Measurements from ENCODE around the gene CYP1A2.

DNA sequence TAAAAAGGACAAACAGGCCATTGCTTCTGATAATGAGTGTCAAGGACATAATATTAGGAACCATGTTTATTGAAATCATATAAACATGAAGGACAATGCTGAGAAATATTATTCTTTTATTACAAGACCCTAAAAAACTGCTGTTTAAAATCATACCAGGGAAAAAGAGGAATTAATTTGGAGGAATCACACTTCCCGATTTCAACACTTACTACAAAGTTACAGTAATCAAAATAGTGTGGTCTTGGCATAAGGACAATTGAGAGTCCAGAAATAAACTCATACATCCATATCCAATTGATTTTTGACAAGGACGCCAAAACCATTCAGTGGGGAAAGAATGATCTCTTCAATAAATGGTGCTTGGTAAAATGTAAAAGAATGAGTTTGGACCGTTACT is 36.3 kb upstream of the CYP1A2 start:
- no peak for TF ChIP-seq EZH2phosphoT487 (IDR thresholded peaks at IDR 0.05; ENCODE audit: borderline replicate concordance, low read depth, low read length)
- TF ChIP-seq, protein P1, sequence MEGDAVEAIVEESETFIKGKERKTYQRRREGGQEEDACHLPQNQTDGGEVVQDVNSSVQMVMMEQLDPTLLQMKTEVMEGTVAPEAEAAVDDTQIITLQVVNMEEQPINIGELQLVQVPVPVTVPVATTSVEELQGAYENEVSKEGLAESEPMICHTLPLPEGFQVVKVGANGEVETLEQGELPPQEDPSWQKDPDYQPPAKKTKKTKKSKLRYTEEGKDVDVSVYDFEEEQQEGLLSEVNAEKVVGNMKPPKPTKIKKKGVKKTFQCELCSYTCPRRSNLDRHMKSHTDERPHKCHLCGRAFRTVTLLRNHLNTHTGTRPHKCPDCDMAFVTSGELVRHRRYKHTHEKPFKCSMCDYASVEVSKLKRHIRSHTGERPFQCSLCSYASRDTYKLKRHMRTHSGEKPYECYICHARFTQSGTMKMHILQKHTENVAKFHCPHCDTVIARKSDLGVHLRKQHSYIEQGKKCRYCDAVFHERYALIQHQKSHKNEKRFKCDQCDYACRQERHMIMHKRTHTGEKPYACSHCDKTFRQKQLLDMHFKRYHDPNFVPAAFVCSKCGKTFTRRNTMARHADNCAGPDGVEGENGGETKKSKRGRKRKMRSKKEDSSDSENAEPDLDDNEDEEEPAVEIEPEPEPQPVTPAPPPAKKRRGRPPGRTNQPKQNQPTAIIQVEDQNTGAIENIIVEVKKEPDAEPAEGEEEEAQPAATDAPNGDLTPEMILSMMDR (conservative IDR thresholded peaks at IDR 0.05; ENCODE audit: low read length): no peak

All from OCI-LY7 (cell line).